ENCODE data around the gene B2M. TPM values are rescaled to one million over a fixed set of nuclear protein-coding genes. Genes with fewer than 3 reads are reported as not detected.

The B2M gene
- polyA plus RNA-seq, 4 donors, result 1,875 to 5,068 (median 4,132) TPM

- FAIRE-seq, result no peak
- Histone ChIP-seq H3K36me3 (ENCODE audit: control insufficient read depth in 3 of 3, insufficient read depth in 2 of 3, low read depth in 1 of 3, low read length in 3 of 3) (no peaks in the 10 kb centered on the region), H3K4me3 (ENCODE audit: low read depth in 1 of 3, low read length in 3 of 3) (no peak overlapping the region)
Measured at GRCh38 chr15:44763848-44764247, 52.5 kb downstream of the B2M start.

DNA sequence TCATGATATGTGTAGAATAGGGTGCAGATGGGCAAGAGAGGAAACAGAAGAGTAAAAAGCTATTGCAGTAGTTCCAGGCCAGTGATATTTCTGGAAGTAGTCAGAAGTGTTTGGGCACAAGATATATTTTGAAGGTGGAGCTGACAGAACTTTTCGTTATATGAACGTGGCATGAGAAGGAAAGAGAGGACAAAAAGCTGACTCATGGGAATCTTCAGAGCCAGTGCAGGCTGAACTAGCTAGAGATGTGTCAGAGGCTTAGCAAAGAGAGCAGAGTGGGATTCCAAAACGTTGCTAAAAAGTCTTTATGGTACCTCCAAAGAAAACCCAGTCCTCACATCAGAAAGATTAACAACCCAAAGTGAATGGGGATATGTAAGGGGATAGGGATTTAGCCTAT, 53.7 kb downstream of the B2M start:
- Histone ChIP-seq H3K4me1 (ENCODE audit: control insufficient read depth in 3 of 3, insufficient read depth in 2 of 3, low read depth in 1 of 3, low read length in 2 of 3) (no peaks in the 10 kb centered on the region), H3K4me3 (ENCODE audit: low read depth in 1 of 3, low read length in 3 of 3) (no peak overlapping the region), H3K9me3 (ENCODE audit: control insufficient read depth in 2 of 2, insufficient read depth in 1 of 2, low read depth in 1 of 2, low read length in 1 of 2) (no peaks in the 10 kb centered on the region), H3K27me3 (ENCODE audit: control insufficient read depth in 3 of 3, insufficient read depth in 3 of 3, low read length in 3 of 3) (no peaks in the 10 kb centered on the region), H3K27ac (ENCODE audit: low read depth in 1 of 3, low read length in 2 of 3) (no peak overlapping the region), H3K36me3 (ENCODE audit: control insufficient read depth in 3 of 3, insufficient read depth in 2 of 3, low read depth in 1 of 3, low read length in 3 of 3) (no peaks in the 10 kb centered on the region)
- WGBS, 3 donors, result 40 to 41% (median 41%) methylated on average over 3 of the region's 3 CpGs
- DNase-seq (no peak), FAIRE-seq (no peak)

More at GRCh38 chr15:44763848-44764247, 52.5 kb downstream of the B2M start:
- no peaks in the 10 kb centered on the region for H3K4me1 ChIP-seq (ENCODE audit: control insufficient read depth in 3 of 3, insufficient read depth in 2 of 3, low read depth in 1 of 3, low read length in 2 of 3)
- no peaks in the 10 kb centered on the region for H3K9me3 ChIP-seq (ENCODE audit: control insufficient read depth in 2 of 2, insufficient read depth in 1 of 2, low read depth in 1 of 2, low read length in 1 of 2)
- 74 to 80% (median 80%) methylated on average over 3 of the region's 3 CpGs for WGBS, 3 donors
- peaks cover 0 to 4% (median 0%) of the 10 kb centered on the region in 3 donors for H3K27me3 ChIP-seq (ENCODE audit: control insufficient read depth in 3 of 3, insufficient read depth in 3 of 3, low read length in 3 of 3)
- H3K27ac ChIP-seq (ENCODE audit: low read depth in 1 of 3, low read length in 2 of 3), result no peak overlapping the region
- DNase-seq, result no peak

Other genes with a start within 250 kb of the B2M start
- 10 to 100 TPM; 31.5 to 63.3 (median 52.3) TPM for gene EIF3J, start 174.4 kb upstream of the B2M start, polyA plus RNA-seq
- 10 to 100 TPM; 33.5 to 63.8 (median 34.7) TPM for gene SPG11, start 47.9 kb upstream of the B2M start, polyA plus RNA-seq
- gene PATL2, start 194 bp upstream of the B2M start, polyA plus RNA-seq, result 1 to 10 TPM; 1.5 to 6.8 (median 2.9) TPM
- gene TRIM69, start 25.0 kb downstream of the B2M start, polyA plus RNA-seq, result 10 to 100 TPM in 2 of 4 donors, 1 to 10 TPM in 2; 8.1 to 18.5 (median 10.9) TPM
- gene TERB2, start 245.2 kb downstream of the B2M start, polyA plus RNA-seq, result not detected